Astrocyte of the spinal cord (primary cell): ENCODE results near the gene COX14.
"Not testable (repeated sequence)": the region's sequence is repeated elsewhere in the genome, so short reads cannot be mapped to it uniquely, and the experiment has no call there.

Source experiments
- DNase-seq: peaks from one replicate; pipeline ENCODE4 v3.0.0; 2011; ENCODE audit warnings: low read depth, low spot score
- H3K4me3 ChIP-seq: 2 replicates; pipeline ENCODE4 v1.5.1; 2011; ENCODE audit warnings: low read depth, mild to moderate bottlenecking, low read length, moderate library complexity
- CTCF ChIP-seq: IDR thresholded peaks from 2 replicates; pipeline ENCODE4 v1.5.1; 2012; ENCODE audit warnings: low read depth, mild to moderate bottlenecking, low read length, inconsistent platforms
- in situ Hi-C: cut with HindIII; loops from 2 replicates; pipeline ENCODE4 v1.10.0; 2017; ENCODE audit warnings: low sequenced_read_pairs

Gene COX14

DNA sequence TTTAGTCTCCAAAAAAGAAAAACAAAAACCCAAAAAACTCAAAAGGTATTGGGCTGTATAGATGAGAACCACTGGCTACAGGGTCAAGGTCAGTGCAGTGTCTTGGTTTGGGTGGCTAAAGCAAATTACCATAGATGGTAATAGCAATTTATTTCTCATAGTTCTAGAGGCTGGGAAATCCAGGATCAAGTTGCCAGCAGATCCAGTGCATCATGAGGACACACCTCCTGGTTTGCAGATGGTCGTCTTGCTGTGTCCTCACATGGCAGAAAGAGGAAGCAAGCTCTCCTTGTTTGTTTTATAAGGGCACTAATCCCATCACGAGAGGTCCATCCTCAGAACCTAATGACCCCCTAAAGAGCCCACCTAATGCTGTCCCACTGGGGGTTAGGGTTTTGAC is 11.2 kb downstream of the COX14 start:
- no peak for TF ChIP-seq CTCF
- in situ Hi-C loops: no loop called here
- H3K4me3 ChIP-seq: no peak overlapping the region
- no peak for DNase-seq

DNA sequence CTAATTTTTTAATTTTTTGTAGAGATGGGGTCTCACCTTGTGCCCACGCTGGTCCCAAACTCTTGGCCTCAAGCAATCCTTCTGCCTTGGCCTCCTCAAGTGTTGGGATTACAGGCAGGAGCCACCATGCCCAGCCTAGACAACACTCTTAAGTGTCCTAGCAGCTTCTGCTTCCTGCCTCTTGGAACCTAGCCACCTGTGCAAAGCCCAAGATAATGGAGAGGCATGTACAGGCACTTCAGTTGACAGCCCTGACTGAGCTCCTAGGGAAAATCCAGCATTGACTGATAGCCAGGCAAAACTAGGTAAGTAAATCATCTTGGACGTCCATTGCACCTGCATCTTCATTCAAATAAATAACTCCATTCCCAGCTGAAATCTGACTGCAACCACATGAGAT is 15.5 kb downstream of the COX14 start:
- no peak for DNase-seq
- TF ChIP-seq CTCF: no peak
- in situ Hi-C loops: no loop called here
- H3K4me3 ChIP-seq: no peak overlapping the region

DNA sequence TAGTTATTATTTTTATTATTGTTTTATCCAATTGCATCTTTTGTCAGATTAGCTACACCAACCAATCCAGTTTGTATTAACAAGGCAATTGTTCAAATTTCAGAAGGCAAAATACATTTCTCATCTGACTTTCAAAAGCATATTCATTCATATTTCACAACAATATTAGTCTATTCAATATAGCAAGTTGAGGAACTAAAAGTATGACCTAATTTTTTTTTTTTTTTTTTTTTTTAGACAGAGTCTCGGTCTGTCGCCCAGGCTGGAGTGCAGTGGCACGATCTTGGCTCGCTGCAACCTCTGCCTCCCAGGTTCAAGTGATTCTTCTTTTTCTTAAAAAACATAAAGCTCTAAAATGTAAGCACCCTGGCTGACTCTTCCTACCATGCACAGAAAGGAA is 17.3 kb downstream of the COX14 start:
- no peak for DNase-seq
- no peak for TF ChIP-seq CTCF
- in situ Hi-C loops: no loop called here
- no peak overlapping the region for H3K4me3 ChIP-seq

GRCh38 chr12:50132505-50133135 is 20.6 kb downstream of the COX14 start:
- TF ChIP-seq CTCF: peak; percentile 36
- H3K4me3 ChIP-seq: no peak overlapping the region
- in situ Hi-C loops: no loop called here
- peak; percentile 25 for DNase-seq

DNA sequence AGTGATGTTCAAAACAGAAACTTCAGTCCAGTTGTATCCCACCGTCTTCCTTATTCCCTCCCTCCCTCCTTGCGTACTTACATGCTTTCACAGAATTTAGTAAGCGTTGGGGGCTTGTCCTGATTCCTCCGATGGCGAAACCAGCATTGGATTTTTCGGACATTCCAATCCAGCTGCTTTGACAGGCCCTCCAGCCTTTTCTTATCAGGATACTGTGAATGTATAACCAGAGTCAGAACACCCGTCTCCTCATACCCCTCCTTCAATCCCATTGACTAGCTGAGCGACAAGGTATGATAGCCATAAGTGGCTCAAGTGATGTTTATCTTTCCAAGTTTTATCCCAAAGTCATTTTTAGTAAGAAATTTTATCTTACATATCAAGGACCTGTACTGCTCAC is 31.0 kb downstream of the COX14 start:
- TF ChIP-seq CTCF: no peak
- in situ Hi-C loops: no loop called here
- no peak for DNase-seq

DNA sequence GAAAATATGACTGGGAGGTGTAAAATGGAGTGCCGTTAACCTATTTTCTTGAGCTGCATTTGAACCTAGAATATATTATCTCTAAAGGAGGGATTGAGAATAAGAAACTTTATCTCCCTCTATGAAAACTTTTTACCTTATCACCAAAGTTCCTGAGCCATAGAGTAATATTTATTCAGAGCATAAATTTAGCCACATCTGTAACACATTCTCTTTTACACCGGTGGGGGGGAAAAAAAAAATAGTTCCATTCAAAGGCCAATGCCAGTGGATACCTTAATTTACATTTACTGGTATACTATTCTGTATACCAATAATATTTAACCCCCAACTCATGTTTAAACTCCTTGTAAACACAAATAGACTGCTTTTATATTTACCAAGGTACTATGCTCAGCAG is 33.4 kb downstream of the COX14 start:
- no peak overlapping the region for H3K4me3 ChIP-seq
- in situ Hi-C loops: no loop called here
- no peak for DNase-seq
- no peak for TF ChIP-seq CTCF

More for the DNA sequence above, 31.0 kb downstream of the COX14 start:
- no peak overlapping the region for H3K4me3 ChIP-seq

- H3K4me3 ChIP-seq: no peak overlapping the region
- in situ Hi-C loops: no loop called here
- no peak for TF ChIP-seq CTCF
- no peak for DNase-seq
Observed at GRCh38 chr12:50147281-50147680, 35.2 kb downstream of the COX14 start.

DNA sequence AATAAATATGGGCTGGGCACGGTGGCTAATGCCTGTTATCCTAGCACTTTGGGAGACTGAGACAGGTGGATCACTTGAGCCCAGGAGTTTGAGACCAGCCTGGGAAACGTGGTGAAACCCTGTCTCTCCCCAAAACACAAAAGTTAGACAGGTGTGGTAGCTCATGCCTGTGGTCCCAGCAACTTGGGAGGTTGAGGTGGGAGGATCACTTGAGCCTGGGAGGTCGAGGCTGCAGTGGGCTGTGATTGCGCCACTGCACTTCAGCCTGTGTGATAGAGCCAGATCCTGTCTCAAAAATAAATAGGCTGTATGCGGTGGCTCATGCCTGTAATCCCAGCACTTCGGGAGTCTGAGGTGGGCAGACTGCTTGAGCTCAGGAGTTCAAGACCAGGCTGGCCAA is 36.0 kb downstream of the COX14 start:
- DNase-seq, H3K4me3 ChIP-seq, in situ Hi-C loops: not testable (repeated sequence)
